MCF 10A (cell line): Measurements from ENCODE around the gene FGFR2. TPM values are rescaled to one million over a fixed set of nuclear protein-coding genes. Genes with fewer than 3 reads are reported as not detected.

Experiments used
- BruUV-seq: library from RNA; stranded (reverse); fragments of 400-500 nt; replicated peaks from 2 replicates; lab custom pipeline; 2021; lab: Mats Ljungman, UMichigan
- CTCF ChIA-PET: fragments of 300-600 bp; sonication (Branson Sonifier 250); formaldehyde crosslinking; extraction: SDS; loops from one replicate; lab custom pipeline; 2021; ENCODE audit warnings: antibody characterized with exemption, inconsistent platforms; lab: Yijun Ruan, JAX
- POLR2A ChIA-PET: fragments of 300-600, 350-650 bp; sonication (Branson Sonifier 250); formaldehyde crosslinking; extraction: SDS; loops from one replicate; lab custom pipeline; 2020; ENCODE audit warnings: antibody characterized with exemption, inconsistent platforms; lab: Yijun Ruan, JAX
- DNase-seq: peaks from one replicate; pipeline ENCODE4 v3.0.0-alpha.2; 2018; ENCODE audit not compliant: unreplicated experiment
- H3K27ac Mint-ChIP-seq: one replicate; pipeline ENCODE4 v1.8.0; 2022; ENCODE audit warnings: mild to moderate bottlenecking, low read depth, mixed read lengths; ENCODE audit not compliant: unreplicated experiment
- H3K27me3 Mint-ChIP-seq: one replicate; pipeline ENCODE4 v1.8.0; 2022; ENCODE audit warnings: mixed read lengths; ENCODE audit not compliant: insufficient read depth, unreplicated experiment
- H3K36me3 Mint-ChIP-seq: one replicate; pipeline ENCODE4 v1.8.0; 2022; ENCODE audit warnings: mild to moderate bottlenecking, moderate library complexity, mixed read lengths; ENCODE audit not compliant: insufficient read depth, unreplicated experiment
- H3K4me1 Mint-ChIP-seq: one replicate; pipeline ENCODE4 v1.8.0; 2022; ENCODE audit warnings: mixed read lengths; ENCODE audit not compliant: insufficient read depth, unreplicated experiment
- H3K4me3 Mint-ChIP-seq: one replicate; pipeline ENCODE4 v1.8.0; 2022; ENCODE audit warnings: mild to moderate bottlenecking, moderate library complexity, mixed read lengths; ENCODE audit not compliant: unreplicated experiment
- H3K9me3 Mint-ChIP-seq: one replicate; pipeline ENCODE4 v1.8.0; 2022; ENCODE audit warnings: mixed read lengths; ENCODE audit not compliant: unreplicated experiment
- intact Hi-C: fragments of 100-400 bp; cut with micrococcal nuclease; formaldehyde crosslinking; loops from 2 replicates; pipeline ENCODE4 v1.14.1; 2022
- total RNA-seq: library from RNA; stranded (reverse); gene quantifications from 2 replicates; pipeline ENCODE4 v1.2.3, GENCODE V29; 2022
- TF ChIP-seq, protein P1 (sequence below): fragments of 200-600 bp; IDR thresholded peaks from one replicate; pipeline ENCODE4 v1.8.0; 2022; ENCODE audit warnings: antibody characterized with exemption, mild to moderate bottlenecking; ENCODE audit not compliant: unreplicated experiment

The FGFR2 gene
- total RNA-seq, 1 experiment from 2014 or later: 2.7 TPM

DNA sequence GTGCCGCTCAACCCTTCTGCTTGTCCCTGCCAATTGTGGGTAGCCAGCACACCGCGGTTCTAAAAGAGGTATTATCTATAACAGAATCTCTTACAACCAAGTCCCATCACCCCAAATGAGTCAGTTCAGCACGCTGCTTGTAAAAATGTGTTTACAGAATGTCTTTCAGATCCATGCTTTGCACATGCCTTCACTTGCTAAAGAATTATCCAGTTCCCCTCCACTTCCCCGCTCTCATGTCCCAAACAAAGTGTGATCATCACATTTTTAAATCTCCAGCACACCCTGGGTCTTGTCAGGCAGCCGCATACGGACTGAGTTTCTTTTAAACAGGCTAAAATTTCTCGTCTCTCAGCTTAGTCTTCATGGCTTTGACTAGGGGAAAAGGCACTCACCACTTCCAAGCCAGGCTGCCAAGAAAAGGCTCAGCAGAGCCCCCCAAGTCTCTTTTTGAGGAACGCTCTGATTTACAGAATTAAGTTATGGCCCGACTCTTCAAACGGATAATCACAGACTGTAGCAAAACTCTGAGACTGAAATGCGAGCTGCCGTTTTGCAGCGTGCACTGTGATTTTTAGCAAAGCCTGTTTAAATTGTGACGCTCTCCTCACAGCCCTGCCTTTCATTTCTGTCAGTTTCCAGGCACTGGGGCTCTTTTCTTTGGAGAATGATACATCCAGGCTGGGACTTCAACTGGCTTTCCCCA is 29.8 kb upstream of the FGFR2 start:
- peaks cover 6% of the 10 kb centered on the region for H3K4me1 Mint-ChIP-seq
- no peak overlapping the region for H3K4me3 Mint-ChIP-seq
- BruUV-seq: no TSS peak
- CTCF ChIA-PET: interaction anchor here (0.8 to 1.5 kb wide), 2 partner anchors 19 to 688 kb away, joined by 3 read pairs; no protein-coding TSS in a partner anchor
- intact Hi-C loops: no loop called here
- no peak overlapping the region for H3K27ac Mint-ChIP-seq
- H3K27me3 Mint-ChIP-seq: no peaks in the 10 kb centered on the region
- no peak for DNase-seq
- no peaks in the 10 kb centered on the region for H3K36me3 Mint-ChIP-seq
- POLR2A ChIA-PET: interaction anchor here (0.6 to 1.0 kb wide), 3 partner anchors 10 to 139 kb away, joined by 3 read pairs; no protein-coding TSS in a partner anchor
- no peaks in the 10 kb centered on the region for H3K9me3 Mint-ChIP-seq
- TF ChIP-seq, protein P1, sequence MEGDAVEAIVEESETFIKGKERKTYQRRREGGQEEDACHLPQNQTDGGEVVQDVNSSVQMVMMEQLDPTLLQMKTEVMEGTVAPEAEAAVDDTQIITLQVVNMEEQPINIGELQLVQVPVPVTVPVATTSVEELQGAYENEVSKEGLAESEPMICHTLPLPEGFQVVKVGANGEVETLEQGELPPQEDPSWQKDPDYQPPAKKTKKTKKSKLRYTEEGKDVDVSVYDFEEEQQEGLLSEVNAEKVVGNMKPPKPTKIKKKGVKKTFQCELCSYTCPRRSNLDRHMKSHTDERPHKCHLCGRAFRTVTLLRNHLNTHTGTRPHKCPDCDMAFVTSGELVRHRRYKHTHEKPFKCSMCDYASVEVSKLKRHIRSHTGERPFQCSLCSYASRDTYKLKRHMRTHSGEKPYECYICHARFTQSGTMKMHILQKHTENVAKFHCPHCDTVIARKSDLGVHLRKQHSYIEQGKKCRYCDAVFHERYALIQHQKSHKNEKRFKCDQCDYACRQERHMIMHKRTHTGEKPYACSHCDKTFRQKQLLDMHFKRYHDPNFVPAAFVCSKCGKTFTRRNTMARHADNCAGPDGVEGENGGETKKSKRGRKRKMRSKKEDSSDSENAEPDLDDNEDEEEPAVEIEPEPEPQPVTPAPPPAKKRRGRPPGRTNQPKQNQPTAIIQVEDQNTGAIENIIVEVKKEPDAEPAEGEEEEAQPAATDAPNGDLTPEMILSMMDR: no peak

DNA sequence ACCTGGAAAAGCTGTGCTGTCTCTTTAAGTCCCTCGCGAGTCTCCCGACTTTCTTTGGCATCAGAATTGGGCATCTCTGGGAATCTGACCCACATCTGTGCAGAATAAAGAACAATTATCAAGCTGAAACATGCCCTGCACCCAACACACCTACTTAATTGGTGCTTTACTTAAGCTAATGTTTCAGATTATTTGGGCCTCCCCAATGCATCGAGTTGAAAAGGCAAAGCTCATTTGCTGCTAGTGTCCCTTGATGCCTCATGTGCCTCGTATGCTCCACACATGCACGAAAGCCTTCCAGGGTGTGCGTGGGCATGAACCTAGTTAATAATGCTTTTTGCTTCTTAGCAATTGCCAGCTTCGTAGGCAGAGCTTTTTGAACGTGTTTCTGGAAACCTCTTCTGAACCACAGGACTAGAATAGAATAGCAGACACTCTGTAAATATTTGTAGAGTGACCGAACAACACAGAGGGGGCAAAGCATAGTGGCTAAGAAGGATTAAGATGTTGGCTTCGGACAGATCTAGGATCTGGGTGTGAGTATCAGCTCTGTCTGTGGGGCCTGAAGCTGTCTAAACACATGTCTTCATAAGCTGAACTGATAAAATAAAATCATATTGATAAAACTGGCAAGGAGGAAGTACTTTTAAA is 26.7 kb upstream of the FGFR2 start:
- no peak for DNase-seq
- TF ChIP-seq, protein P1: no peak
- Mint-ChIP-seq H3K9me3 (no peaks in the 10 kb centered on the region), H3K27ac (no peak overlapping the region), H3K4me1 (peaks cover 6% of the 10 kb centered on the region), H3K36me3 (no peaks in the 10 kb centered on the region), H3K27me3 (no peaks in the 10 kb centered on the region), H3K4me3 (no peak overlapping the region)
- ChIA-PET CTCF (interaction anchor here (0.5 to 2.5 kb wide), 3 partner anchors 13 to 1610 kb away, joined by 3 to 6 read pairs (median 4); no protein-coding TSS in a partner anchor), POLR2A (interaction anchor here (0.5 to 1.2 kb wide), 7 partner anchors 9 to 1972 kb away, joined by 3 to 4 read pairs (median 3); no protein-coding TSS in a partner anchor)
- intact Hi-C loops: no loop called here
- BruUV-seq: no TSS peak

DNA sequence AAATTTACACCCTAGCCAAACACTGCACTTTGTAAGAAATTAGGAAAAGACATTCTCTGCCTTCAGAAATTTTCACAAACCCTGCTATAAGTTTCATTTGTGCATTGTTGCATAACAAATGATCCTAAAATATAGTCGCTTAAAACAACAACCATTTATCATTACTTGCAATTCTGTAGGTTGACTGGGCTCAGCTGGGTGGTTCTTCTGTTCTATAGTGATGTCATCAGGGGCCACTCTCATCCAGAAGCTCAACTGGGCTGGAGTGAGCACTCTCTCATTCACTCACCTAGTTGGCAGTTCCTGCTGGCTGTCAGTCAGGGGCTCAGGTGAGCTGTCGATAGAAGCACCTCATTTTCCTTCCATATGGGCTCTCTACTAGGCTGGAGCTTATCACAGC is 20.7 kb upstream of the FGFR2 start:
- Mint-ChIP-seq H3K36me3 (no peaks in the 10 kb centered on the region), H3K4me3 (no peak overlapping the region), H3K27me3 (no peaks in the 10 kb centered on the region), H3K27ac (no peak overlapping the region), H3K9me3 (no peaks in the 10 kb centered on the region), H3K4me1 (no peaks in the 10 kb centered on the region)
- BruUV-seq: no TSS peak
- intact Hi-C loops: loop anchor here (10.0 kb wide), 1 partner anchor 266 kb away; no protein-coding TSS in a partner anchor
- TF ChIP-seq, protein P1: no peak
- ChIA-PET CTCF (no interaction called here), POLR2A (interaction anchor here (0.9 kb wide), 1 partner anchor 8 kb away, joined by 3 read pairs; no protein-coding TSS in a partner anchor)
- DNase-seq: no peak

DNA sequence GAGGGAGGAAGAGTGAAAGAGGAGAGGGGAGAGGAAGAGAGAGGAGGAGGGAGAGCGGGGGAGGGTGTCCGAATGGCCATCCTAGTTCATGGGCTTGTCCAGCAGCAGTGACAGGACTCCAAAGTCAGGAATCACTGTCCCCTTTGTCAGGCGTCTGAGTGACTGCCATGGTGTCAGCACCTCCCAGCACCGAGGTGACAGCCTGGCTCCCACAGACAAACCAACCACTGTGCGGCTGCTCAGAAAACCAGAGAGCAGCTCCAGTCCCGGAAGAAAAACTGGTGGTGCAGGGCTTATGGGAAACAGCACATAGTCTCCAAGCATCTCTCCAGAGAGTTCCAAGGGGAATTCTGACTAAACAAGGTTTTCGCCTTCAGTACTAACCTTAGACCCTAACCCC is 18.9 kb upstream of the FGFR2 start:
- TF ChIP-seq, protein P1: no peak
- H3K4me1 Mint-ChIP-seq: no peaks in the 10 kb centered on the region
- intact Hi-C loops: loop anchor here (10.0 kb wide), 1 partner anchor 268 kb away; no protein-coding TSS in a partner anchor
- H3K27ac Mint-ChIP-seq: no peak overlapping the region
- no peak overlapping the region for H3K4me3 Mint-ChIP-seq
- ChIA-PET CTCF (interaction anchor here (0.5 kb wide), 1 partner anchor 19 kb away, joined by 3 read pairs; no protein-coding TSS in a partner anchor), POLR2A (no interaction called here)
- H3K36me3 Mint-ChIP-seq: no peaks in the 10 kb centered on the region
- no TSS peak for BruUV-seq
- H3K27me3 Mint-ChIP-seq: no peaks in the 10 kb centered on the region
- H3K9me3 Mint-ChIP-seq: peaks cover under 1% of the 10 kb centered on the region
- no peak for DNase-seq
